Lower leg skin (tissue), 3 donors: ENCODE data around the gene ATE1.
"Not testable (repeated sequence)": the region's sequence is repeated elsewhere in the genome, so short reads cannot be mapped to it uniquely, and the experiment has no call there.

ENCODE experiments used
- CTCF ChIP-seq, 3 donors: fragments of 450-650 bp; IDR thresholded peaks; one replicate each; pipeline ENCODE4 v1.5.1; 2016; ENCODE audit warnings: antibody characterized with exemption in 3 of 3, mild to moderate bottlenecking in 3 of 3, moderate library complexity in 2 of 3
- POLR2A ChIP-seq, 2 donors: fragments of 450-650 bp; IDR thresholded peaks; one replicate each; pipeline ENCODE4 v1.6.1; 2016 to 2017; ENCODE audit warnings: antibody characterized with exemption in 2 of 2, mild to moderate bottlenecking in 1 of 2, moderate library complexity in 1 of 2

- not testable (repeated sequence) for TF ChIP-seq CTCF, POLR2A (IDR thresholded peaks at IDR 0.05)
Observed at GRCh38 chr10:121930268-121931085, 2.6 kb upstream of the ATE1 start.
